ENCODE data around the gene GNAT1. TPM values are rescaled to one million over a fixed set of nuclear protein-coding genes. Genes with fewer than 3 reads are reported as not detected.
A peak's percentile ranks its signal among the peaks of the same experiment; 100 is the strongest.

GNAT1 gene
- total and polyA plus RNA-seq, 2 of the 13 experiments (the other 11 are each of a cell fraction or from before 2014, with no cell fraction given): 0.15 TPM; not detected in 1

DNA sequence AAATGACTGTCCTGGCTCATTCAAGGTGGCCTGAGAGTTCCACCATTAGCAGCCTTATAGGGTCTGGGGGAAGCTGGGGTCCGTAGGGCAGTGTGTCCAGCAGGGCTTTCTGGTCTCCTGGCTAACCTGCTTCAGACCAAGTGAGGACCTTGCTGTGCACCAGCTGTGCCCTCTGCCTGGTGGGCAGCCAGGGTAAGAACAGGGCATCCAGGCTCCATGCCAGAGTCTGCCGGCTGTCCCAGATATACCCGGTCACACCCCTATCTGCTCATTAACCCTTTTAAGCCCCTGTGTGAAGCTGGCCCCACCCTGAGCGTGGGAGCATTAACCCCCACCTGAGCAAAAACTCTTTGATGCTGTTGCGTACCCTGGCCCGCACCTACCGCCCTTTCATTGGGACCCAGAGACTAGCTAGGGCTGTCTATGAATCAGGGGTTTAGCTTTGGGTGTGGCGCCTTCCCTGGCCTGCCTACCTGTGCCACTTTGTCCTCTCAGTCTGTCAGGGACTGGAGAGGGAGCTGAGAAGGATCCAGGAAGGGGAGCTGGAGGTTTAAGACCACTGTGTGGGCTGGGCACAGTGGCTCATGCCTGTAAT is 18.7 kb upstream of the GNAT1 start:
- Histone ChIP-seq H2AFZ (ENCODE audit: low read length) (no peak overlapping the region), H3K4me2 (ENCODE audit: low read depth, low read length) (peak overlapping the region; percentile 44; the same call in 1 of the 2 replicates), H3K9me3 (ENCODE audit: low read length) (no peaks in the 10 kb centered on the region), H3K9ac (ENCODE audit: insufficient read depth, low read depth, low read length) (peak overlapping the region; percentile 42; the same call in 1 of the 2 replicates), H3K79me2 (ENCODE audit: insufficient read depth, low read length) (no peaks in the 10 kb centered on the region), H4K20me1 (ENCODE audit: insufficient read depth, low read length) (no peaks in the 10 kb centered on the region), H3K36me3 (replicated peaks in 1 of 2; ENCODE audit: control insufficient read depth in 1 of 2, insufficient read depth in 2 of 2, low read length in 2 of 2) (peaks cover 15 to 27% of the 10 kb centered on the region in 2 experiments; a peak in 4 of 5 replicates), H3K4me1 (ENCODE audit: insufficient read depth, low read length) (peaks cover 58% of the 10 kb centered on the region), H3K27ac (ENCODE audit: extremely low read length, insufficient read depth, low read length) (peak overlapping the region; percentile 71), H3K4me3 (replicated peaks in 1 of 3; ENCODE audit: insufficient read depth in 1 of 3, low read depth in 2 of 3, low read length in 3 of 3) (no peak overlapping the region), H3K27me3 (ENCODE audit: control insufficient read depth in 1 of 2, insufficient read depth in 2 of 2, low read length in 2 of 2) (no peaks in the 10 kb centered on the region)
- WGBS (ENCODE audit: low lambda C conversion rate): 93% methylated on average over 5 of the region's 8 CpGs
- FAIRE-seq: no peak
- no peak for DNase-seq (ENCODE audit: low spot score)
- ChIA-PET POLR2A (interaction anchor here (0.7 to 3.5 kb wide), 8 partner anchors 9 to 63 kb away, joined by 3 to 23 read pairs (median 4); partner anchors contain the start of gene GNAI2), CTCF (ENCODE audit: low intra/inter-chr PET ratio, low total read pairs) (no interaction called here)
- in situ Hi-C loops (cut with HindIII; ENCODE audit: extremely low pct_ligation_motif_present, low pct_unique_long_range_greater_than_20kb): no loop called here
- no TSS peak for BruUV-seq (replicated peaks)
- TF ChIP-seq ISL2 (CRISPR knock-in tag; IDR thresholded peaks at IDR 0.05) (no peak), HNRNPL (IDR thresholded peaks at IDR 0.05; ENCODE audit: low read depth, low read length) (peak; percentile 58; the same call in 1 of the 2 replicates), HNRNPK (IDR thresholded peaks at IDR 0.05; ENCODE audit: low read depth, low read length, poor library complexity, severe bottlenecking) (no peak), RXRA (CRISPR knock-in tag; IDR thresholded peaks at IDR 0.05) (0 out of 2 replicates have a peak, but pooled peaks have one; percentile 12), ZNF652 (CRISPR knock-in tag; IDR thresholded peaks at IDR 0.05; ENCODE audit: borderline replicate concordance, low read depth) (peak; percentile 48; the same call in 1 of the 2 replicates)
- TF ChIP-seq, protein P1, sequence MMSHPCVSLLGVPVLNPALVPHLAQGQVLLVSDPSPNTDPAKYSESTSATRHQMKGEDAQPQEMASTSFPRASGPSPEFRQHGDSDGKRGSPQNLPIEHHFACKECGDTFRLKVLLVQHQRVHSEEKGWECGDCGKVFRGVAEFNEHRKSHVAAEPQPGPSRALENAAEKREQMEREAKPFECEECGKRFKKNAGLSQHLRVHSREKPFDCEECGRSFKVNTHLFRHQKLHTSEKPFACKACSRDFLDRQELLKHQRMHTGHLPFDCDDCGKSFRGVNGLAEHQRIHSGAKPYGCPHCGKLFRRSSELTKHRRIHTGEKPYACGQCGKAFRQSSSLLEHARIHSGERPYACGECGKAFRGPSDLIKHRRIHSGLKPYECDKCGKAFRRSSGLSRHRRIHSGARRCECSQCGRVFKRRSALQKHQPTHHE (CRISPR knock-in tag; IDR thresholded peaks at IDR 0.05; ENCODE audit: borderline replicate concordance): no peak
- TF ChIP-seq, protein P2, sequence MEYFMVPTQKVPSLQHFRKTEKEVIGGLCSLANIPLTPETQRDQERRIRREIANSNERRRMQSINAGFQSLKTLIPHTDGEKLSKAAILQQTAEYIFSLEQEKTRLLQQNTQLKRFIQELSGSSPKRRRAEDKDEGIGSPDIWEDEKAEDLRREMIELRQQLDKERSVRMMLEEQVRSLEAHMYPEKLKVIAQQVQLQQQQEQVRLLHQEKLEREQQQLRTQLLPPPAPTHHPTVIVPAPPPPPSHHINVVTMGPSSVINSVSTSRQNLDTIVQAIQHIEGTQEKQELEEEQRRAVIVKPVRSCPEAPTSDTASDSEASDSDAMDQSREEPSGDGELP (IDR thresholded peaks at IDR 0.05; ENCODE audit: borderline replicate concordance, low read depth): no peak
- TF ChIP-seq, protein P3, sequence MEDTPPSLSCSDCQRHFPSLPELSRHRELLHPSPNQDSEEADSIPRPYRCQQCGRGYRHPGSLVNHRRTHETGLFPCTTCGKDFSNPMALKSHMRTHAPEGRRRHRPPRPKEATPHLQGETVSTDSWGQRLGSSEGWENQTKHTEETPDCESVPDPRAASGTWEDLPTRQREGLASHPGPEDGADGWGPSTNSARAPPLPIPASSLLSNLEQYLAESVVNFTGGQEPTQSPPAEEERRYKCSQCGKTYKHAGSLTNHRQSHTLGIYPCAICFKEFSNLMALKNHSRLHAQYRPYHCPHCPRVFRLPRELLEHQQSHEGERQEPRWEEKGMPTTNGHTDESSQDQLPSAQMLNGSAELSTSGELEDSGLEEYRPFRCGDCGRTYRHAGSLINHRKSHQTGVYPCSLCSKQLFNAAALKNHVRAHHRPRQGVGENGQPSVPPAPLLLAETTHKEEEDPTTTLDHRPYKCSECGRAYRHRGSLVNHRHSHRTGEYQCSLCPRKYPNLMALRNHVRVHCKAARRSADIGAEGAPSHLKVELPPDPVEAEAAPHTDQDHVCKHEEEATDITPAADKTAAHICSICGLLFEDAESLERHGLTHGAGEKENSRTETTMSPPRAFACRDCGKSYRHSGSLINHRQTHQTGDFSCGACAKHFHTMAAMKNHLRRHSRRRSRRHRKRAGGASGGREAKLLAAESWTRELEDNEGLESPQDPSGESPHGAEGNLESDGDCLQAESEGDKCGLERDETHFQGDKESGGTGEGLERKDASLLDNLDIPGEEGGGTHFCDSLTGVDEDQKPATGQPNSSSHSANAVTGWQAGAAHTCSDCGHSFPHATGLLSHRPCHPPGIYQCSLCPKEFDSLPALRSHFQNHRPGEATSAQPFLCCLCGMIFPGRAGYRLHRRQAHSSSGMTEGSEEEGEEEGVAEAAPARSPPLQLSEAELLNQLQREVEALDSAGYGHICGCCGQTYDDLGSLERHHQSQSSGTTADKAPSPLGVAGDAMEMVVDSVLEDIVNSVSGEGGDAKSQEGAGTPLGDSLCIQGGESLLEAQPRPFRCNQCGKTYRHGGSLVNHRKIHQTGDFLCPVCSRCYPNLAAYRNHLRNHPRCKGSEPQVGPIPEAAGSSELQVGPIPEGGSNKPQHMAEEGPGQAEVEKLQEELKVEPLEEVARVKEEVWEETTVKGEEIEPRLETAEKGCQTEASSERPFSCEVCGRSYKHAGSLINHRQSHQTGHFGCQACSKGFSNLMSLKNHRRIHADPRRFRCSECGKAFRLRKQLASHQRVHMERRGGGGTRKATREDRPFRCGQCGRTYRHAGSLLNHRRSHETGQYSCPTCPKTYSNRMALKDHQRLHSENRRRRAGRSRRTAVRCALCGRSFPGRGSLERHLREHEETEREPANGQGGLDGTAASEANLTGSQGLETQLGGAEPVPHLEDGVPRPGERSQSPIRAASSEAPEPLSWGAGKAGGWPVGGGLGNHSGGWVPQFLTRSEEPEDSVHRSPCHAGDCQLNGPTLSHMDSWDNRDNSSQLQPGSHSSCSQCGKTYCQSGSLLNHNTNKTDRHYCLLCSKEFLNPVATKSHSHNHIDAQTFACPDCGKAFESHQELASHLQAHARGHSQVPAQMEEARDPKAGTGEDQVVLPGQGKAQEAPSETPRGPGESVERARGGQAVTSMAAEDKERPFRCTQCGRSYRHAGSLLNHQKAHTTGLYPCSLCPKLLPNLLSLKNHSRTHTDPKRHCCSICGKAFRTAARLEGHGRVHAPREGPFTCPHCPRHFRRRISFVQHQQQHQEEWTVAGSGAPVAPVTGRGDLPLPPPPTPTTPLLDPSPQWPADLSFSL (CRISPR knock-in tag; IDR thresholded peaks at IDR 0.05): no peak
- ATAC-seq: no peak
- intact Hi-C loops (cut with micrococcal nuclease; ENCODE audit: unreplicated experiment): loop anchor here (5.0 kb wide), 1 partner anchor 50 kb away; no protein-coding TSS in a partner anchor

All from HepG2 (cell line).